GM19023 (cell line): ENCODE measurements around the gene TBX2.
"Not testable (repeated sequence)": the region's sequence is repeated elsewhere in the genome, so short reads cannot be mapped to it uniquely, and the experiment has no call there.

Source experiments
- ATAC-seq: cut with Tn5 transposase; IDR thresholded peaks from one replicate; pipeline ENCODE4 v1.9.1; 2021; ENCODE audit warnings: mild to moderate bottlenecking, moderate library complexity; ENCODE audit not compliant: unreplicated experiment

Gene TBX2

GRCh38 chr17:61399131-61400065 is at the start of gene TBX2:
Gene TBX2 (plus strand): TSS chr17:61399843. CDS start chr17:61400177, 334 bp downstream.
- no peak for ATAC-seq

DNA sequence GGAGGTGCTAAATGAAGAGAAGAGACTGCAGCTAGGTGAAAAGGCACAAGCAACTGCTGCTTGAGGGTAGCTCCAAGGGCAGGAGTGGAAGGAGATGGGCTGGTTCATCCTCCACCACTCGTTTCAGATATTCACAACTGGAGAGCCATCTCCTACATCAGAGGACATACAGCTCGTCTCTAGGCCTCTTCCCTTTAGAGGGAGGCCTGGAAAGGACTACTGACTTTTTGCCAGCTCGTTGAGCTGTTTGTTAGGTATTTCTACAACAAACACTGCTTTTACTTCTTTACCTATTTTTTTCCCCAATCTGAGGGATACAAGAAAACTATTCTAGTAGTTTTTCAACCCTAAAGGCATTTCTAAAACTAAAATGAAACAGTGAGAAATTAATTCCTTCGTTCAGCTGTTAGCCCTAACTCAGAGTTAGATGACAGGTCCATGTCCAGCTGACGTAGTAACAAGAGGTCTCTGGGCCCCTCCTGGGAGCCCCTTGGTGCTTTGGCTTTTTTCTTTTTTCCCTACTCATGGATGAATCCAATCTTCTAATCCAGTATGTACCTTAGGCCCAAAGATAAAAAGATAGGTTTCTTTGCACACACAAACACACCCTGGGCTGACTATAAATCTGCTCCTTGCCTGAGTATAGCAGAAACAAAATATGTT is 47.8 kb upstream of the TBX2 start:
- ATAC-seq, result no peak

DNA sequence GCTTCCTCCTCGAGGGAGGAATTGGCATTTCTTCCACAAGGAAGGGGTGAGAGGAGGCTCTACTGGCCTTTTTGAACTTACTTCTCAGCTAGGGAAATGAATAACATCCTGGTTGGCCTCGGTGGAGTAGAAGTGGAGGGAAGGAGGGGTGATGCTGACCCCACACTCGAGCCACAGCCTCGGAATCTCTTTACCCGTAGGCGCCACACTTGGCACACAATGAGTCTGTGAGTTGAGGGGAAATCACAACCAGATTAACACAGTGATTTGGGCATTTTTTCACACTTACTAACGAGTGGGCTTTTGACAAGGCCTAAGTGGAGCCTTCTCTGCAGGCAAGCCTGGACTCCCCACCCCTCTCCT is 47.3 kb upstream of the TBX2 start:
- ATAC-seq, result no peak

DNA sequence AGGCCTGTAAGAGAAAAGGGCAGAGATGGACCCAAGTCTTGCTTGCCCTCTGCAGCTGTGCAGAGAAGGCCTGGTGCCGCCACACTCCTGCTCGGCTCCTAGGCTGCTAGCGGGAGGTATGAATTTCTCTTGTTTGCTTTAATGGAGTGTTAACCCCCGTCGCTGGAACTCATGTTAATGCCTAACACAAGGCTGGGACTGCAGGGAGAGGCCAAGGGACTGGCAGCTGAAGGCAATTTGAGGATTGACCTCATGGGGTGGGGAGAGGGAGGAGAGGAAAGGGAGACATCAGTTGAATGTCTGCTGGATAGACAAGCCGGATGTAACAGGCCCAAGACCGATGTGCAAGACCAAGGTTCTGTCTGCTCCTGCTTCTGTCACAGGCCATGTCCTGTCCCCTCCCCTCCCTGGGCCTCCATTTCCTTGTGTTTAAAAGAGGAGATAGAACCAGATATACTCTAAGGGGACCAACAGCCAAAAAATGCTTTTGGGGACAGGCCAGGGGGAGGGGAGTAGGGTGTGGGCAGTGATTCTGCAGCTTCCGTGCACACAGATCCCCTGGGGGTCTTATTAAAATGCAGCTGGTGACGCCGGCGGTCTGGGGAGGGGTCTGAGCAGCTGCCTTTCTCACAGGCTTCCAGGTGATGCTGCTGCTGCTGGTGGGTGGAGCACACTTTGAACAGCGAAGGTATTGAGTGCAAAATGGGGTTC is 46.7 kb upstream of the TBX2 start:
- ATAC-seq, result no peak

DNA sequence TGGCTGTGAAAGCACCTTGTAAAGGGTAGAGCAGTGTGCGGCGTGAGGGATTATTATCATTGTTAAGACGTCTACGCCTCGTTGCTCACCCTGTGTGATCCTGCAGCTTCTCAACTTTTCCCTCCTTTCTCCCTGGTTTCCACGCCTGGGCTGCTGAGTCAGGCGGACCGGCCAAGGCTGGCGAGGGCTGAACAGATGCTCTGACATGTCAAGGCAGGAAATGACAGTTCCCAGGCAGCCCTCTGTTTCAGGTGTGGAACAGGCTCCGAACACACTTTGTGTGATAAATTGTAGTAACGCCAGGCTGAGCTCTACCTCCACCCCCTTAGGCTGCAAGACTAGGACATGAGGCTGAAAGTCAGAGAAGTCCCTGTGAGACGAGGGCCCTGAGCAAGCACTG is 46.0 kb upstream of the TBX2 start:
- ATAC-seq, result no peak

DNA sequence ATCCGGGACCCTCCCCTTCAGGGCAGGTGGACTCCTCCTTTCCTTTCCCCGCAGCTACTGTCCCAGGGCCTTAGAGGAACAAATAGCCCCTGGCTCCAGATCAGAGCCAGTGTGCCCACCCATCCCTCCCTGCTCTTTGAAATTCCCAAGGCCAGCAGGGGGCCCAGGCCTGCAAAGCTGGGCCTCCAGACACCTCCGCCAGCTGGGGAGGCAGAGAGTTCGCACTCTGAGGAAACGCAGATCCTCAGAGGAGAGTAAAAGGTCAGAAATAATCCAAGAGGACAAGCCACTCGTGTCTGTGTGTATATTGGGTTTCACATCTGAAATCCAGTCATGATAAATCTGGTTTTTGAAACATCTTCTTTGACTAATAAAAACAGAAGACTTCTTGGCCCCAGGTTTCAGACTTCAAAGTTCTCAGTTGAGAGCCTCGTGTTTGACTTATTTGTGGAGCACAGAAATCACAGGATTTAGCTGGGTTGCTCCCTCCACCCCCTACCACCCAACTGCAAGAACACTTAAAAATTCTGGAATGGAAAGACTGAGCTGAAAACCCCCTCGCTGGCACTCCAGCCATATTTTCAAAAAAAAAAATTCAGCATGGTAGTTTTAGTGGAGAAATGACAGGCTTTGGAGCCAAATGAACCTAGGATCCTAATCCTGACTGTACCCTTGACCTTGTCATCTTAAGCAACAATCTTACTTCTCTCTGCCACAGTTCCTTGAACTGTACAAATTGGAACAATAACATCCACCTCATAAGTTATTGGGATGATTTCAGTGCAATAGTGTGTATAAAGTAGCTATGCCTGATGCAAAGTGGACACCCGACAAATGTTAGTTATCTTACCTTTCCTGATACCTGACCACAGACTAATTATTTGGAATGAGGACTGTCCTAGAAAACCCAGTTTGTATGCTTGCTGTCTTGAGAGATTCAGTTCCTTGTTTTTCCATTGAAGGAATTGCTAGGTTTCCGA is 44.5 kb upstream of the TBX2 start:
- no peak for ATAC-seq

GRCh38 chr17:61357061-61357460 is 42.6 kb upstream of the TBX2 start:
- ATAC-seq, result not testable (repeated sequence)

GRCh38 chr17:61359513-61359912 is 40.1 kb upstream of the TBX2 start:
- not testable (repeated sequence) for ATAC-seq

GRCh38 chr17:61360318-61360943 is 39.2 kb upstream of the TBX2 start:
- no peak for ATAC-seq

GRCh38 chr17:61361084-61361483 is 38.6 kb upstream of the TBX2 start:
- ATAC-seq, result no peak

- no peak for ATAC-seq
These were observed 37.2 kb upstream of the TBX2 start for GRCh38 chr17:61362396-61362795.

DNA sequence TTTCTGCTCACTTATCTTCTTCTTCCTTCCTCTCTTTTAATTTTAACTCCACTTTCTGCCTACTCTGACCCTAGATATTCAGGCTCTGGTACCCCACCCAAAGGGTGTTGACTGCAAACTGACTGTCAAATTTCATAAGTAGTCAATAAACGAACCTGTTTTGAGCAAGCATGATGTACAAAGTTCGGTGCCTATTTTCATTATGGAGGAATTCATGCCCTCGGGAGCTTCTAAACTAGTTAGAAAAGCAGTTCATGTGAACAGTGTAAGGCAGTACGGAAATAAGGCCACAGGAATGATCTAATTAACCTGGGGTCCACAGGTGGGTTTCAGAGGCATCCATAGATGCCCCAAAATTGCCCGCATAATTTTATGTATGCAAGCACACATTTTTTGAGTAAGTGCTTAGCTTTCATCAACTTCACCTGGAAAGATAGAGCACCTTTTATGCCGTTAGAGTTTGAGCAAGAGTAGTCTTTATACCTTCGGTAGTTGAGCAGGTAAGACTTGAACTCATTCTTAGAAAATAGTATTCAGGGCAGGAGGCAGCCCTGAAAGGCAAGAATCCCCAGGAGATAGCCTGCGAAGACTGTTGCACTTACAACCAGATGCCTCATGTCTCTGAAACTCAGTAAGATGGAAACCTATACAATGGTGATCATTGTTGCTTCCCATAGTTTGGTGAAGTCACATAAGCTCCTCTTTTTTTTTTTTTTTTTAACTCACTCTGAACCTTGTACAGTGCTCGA is 36.6 kb upstream of the TBX2 start:
- ATAC-seq, result no peak

- ATAC-seq, result no peak
These were observed 35.8 kb upstream of the TBX2 start for GRCh38 chr17:61363601-61364462.

- ATAC-seq, result no peak
These were observed 35.2 kb upstream of the TBX2 start for GRCh38 chr17:61364463-61364846.

DNA sequence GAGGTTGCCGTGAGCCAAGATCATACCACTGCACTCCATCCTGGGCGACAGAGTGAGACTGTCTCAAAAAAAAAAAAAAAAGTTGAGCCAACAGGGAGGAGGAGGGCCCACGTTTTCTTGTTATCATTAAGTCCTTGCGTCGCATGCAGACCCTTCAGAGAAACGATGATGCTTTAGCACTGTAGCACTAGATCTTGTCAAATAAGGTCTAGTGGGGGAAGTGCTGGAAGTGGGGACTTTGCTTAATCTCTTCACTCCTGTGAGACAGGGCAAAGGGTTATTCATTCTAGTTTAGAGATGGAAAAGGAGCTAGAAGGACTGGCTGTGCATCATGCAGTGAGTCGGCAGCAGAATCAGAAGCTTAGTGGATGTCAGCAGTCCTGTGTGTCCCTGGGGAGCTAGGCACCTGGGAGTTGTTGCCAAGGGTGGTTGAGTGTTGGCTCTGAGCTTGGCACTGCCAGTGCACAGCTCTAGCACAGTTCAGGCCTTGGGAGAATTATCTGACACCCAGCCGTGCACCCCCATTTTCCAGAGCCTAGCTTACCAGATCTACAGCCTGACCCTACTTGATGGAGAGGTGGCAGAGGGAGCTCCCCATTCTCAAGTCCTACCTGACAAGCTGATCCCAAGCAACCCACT is 33.4 kb upstream of the TBX2 start:
- no peak for ATAC-seq

GRCh38 chr17:61366715-61367413 is 32.8 kb upstream of the TBX2 start:
- no peak for ATAC-seq
